Measurements from ENCODE around the gene CA5A. TPM values are rescaled to one million over a fixed set of nuclear protein-coding genes. Genes with fewer than 3 reads are reported as not detected.

CA5A gene
- total RNA-seq, 2 experiments from 2014 or later: not detected

GRCh38 chr16:87924041-87924810, 12.1 kb downstream of the CA5A start:
- H3K27ac ChIP-seq (ENCODE audit: low read depth in 1 of 2, low read length in 2 of 2): no peak overlapping the region
- Mint-ChIP-seq H3K4me3 (no peak overlapping the region), H3K36me3 (ENCODE audit: low read depth) (no peaks in the 10 kb centered on the region), H3K27me3 (no peaks in the 10 kb centered on the region), H3K4me1 (ENCODE audit: low read depth) (peaks cover 7% of the 10 kb centered on the region), H3K27ac (no peak overlapping the region), H3K9me3 (no peaks in the 10 kb centered on the region)
- intact Hi-C loops (cut with DNase I, micrococcal nuclease): no loop called here
- H3K27me3 ChIP-seq (ENCODE audit: control insufficient read depth in 1 of 2, insufficient read depth in 2 of 2, low read length in 2 of 2): no peaks in the 10 kb centered on the region
- CTCF ChIA-PET: no interaction called here
- no peak overlapping the region for H3K4me3 ChIP-seq (ENCODE audit: low read length)
- ATAC-seq (ENCODE audit: poor library complexity): no peak
- H3K36me3 ChIP-seq (ENCODE audit: insufficient read depth, low read length): no peaks in the 10 kb centered on the region
- no peak for TF ChIP-seq CTCF (IDR thresholded peaks at IDR 0.05)
- POLR2A ChIA-PET: no interaction called here
- no peak for DNase-seq
- peaks cover 0 to 4% of the 10 kb centered on the region in 2 experiments for H3K9me3 ChIP-seq (ENCODE audit: control insufficient read depth in 1 of 2, insufficient read depth in 1 of 2, low read length in 2 of 2)
- H3K4me1 ChIP-seq (ENCODE audit: insufficient read depth, low read length): peaks cover 6% of the 10 kb centered on the region

- ChIA-PET POLR2A (no interaction called here), CTCF (no interaction called here)
- H3K9me3 ChIP-seq (ENCODE audit: control insufficient read depth in 1 of 2, insufficient read depth in 1 of 2, low read length in 2 of 2): peaks cover 0 to 4% of the 10 kb centered on the region in 2 experiments
- no peak overlapping the region for H3K4me3 ChIP-seq (ENCODE audit: low read length)
- no peak for DNase-seq
- no peaks in the 10 kb centered on the region for H3K27me3 ChIP-seq (ENCODE audit: control insufficient read depth in 1 of 2, insufficient read depth in 2 of 2, low read length in 2 of 2)
- intact Hi-C loops (cut with DNase I, micrococcal nuclease): no loop called here
- ATAC-seq (ENCODE audit: poor library complexity): no peak
- H3K4me1 ChIP-seq (ENCODE audit: insufficient read depth, low read length): peaks cover 6% of the 10 kb centered on the region
- H3K9me3 Mint-ChIP-seq: no peaks in the 10 kb centered on the region
- H3K4me1 Mint-ChIP-seq (ENCODE audit: low read depth): peaks cover 7% of the 10 kb centered on the region
- H3K27ac ChIP-seq (ENCODE audit: low read depth in 1 of 2, low read length in 2 of 2): no peak overlapping the region
- no peaks in the 10 kb centered on the region for H3K27me3 Mint-ChIP-seq
- no peaks in the 10 kb centered on the region for H3K36me3 ChIP-seq (ENCODE audit: insufficient read depth, low read length)
- H3K27ac Mint-ChIP-seq: no peak overlapping the region
- TF ChIP-seq CTCF (IDR thresholded peaks at IDR 0.05): no peak
- H3K4me3 Mint-ChIP-seq: no peak overlapping the region
- no peaks in the 10 kb centered on the region for H3K36me3 Mint-ChIP-seq (ENCODE audit: low read depth)
These were observed 14.0 kb downstream of the CA5A start for GRCh38 chr16:87922250-87922871.

- no peak overlapping the region for H3K4me3 Mint-ChIP-seq
- Histone ChIP-seq H3K27ac (ENCODE audit: low read depth in 1 of 2, low read length in 2 of 2) (no peak overlapping the region), H3K36me3 (ENCODE audit: insufficient read depth, low read length) (no peaks in the 10 kb centered on the region), H3K27me3 (ENCODE audit: control insufficient read depth in 1 of 2, insufficient read depth in 2 of 2, low read length in 2 of 2) (no peaks in the 10 kb centered on the region), H3K4me3 (ENCODE audit: low read length) (no peak overlapping the region), H3K4me1 (ENCODE audit: insufficient read depth, low read length) (peaks cover 3% of the 10 kb centered on the region), H3K9me3 (ENCODE audit: control insufficient read depth in 1 of 2, insufficient read depth in 1 of 2, low read length in 2 of 2) (peaks cover 0 to 4% of the 10 kb centered on the region in 2 experiments)
- H3K9me3 Mint-ChIP-seq: no peaks in the 10 kb centered on the region
- ChIA-PET CTCF (no interaction called here), POLR2A (no interaction called here)
- peaks cover 2% of the 10 kb centered on the region for H3K4me1 Mint-ChIP-seq (ENCODE audit: low read depth)
- intact Hi-C loops (cut with DNase I, micrococcal nuclease): no loop called here
- H3K27me3 Mint-ChIP-seq: no peaks in the 10 kb centered on the region
- H3K36me3 Mint-ChIP-seq (ENCODE audit: low read depth): no peaks in the 10 kb centered on the region
- no peak overlapping the region for H3K27ac Mint-ChIP-seq
- DNase-seq (no peak), ATAC-seq (ENCODE audit: poor library complexity) (no peak)
- no peak for TF ChIP-seq CTCF (IDR thresholded peaks at IDR 0.05)
These were observed 15.0 kb downstream of the CA5A start for GRCh38 chr16:87921236-87921773.

Data from CD4-positive, alpha-beta T cell (primary cell).